ENCODE measurements around the gene KRIT1. TPM values are rescaled to one million over a fixed set of nuclear protein-coding genes. Genes with fewer than 3 reads are reported as not detected.

KRIT1 gene
- total and polyA plus RNA-seq, 2 donors (not counting 3 experiments of a cell fraction or from before 2014, with no cell fraction given), result 22.8 to 43.7 TPM

- Histone ChIP-seq H3K4me2 (ENCODE audit: insufficient read depth, low read length) (no peak overlapping the region), H3K4me3 (replicated peaks in 1 of 3; ENCODE audit: insufficient read depth in 1 of 3, low read depth in 1 of 3, low read length in 3 of 3) (no peak overlapping the region), H4K20me1 (replicated peaks; ENCODE audit: control insufficient read depth, extremely low read depth, insufficient read depth, low read length) (no peaks in the 10 kb centered on the region), H3K4me1 (ENCODE audit: control insufficient read depth, extremely low read depth, insufficient read depth, low read length) (no peaks in the 10 kb centered on the region), H3K9me1 (replicated peaks; ENCODE audit: control insufficient read depth, extremely low read depth, insufficient read depth, low read length) (no peaks in the 10 kb centered on the region), H3K27ac (ENCODE audit: insufficient read depth, low read depth, low read length) (no peak overlapping the region), H3K79me2 (ENCODE audit: control insufficient read depth, insufficient read depth, low read length) (no peaks in the 10 kb centered on the region), H3K36me3 (ENCODE audit: control insufficient read depth in 2 of 2, extremely low read depth in 1 of 2, insufficient read depth in 2 of 2, low read length in 2 of 2) (no peaks in the 10 kb centered on the region), H3K27me3 (ENCODE audit: control insufficient read depth in 2 of 2, insufficient read depth in 2 of 2, low read length in 2 of 2) (no peaks in the 10 kb centered on the region), H3K9me3 (replicated peaks; ENCODE audit: control insufficient read depth, insufficient read depth, low read length) (no peaks in the 10 kb centered on the region), H3K9ac (replicated peaks; ENCODE audit: extremely low read depth, insufficient read depth, low read length) (no peak overlapping the region), H2AFZ (ENCODE audit: low read depth, low read length) (no peak overlapping the region)
- FAIRE-seq, result no peak
- DNase-seq (ENCODE audit: low read depth, low spot score), result no peak
- POLR2A ChIA-PET, result no interaction called here
- dilution Hi-C loops (cut with MboI; ENCODE audit: extremely low pct_ligation_motif_present, low sequenced_read_pairs), result no loop called here
- no peak for TF ChIP-seq GATA2 (IDR thresholded peaks at IDR 0.05; ENCODE audit: insufficient read depth, insufficient read length, low read depth, low read length)
- no peak for TF ChIP-seq EZH2 (IDR thresholded peaks at IDR 0.05; ENCODE audit: borderline replicate concordance, low read depth, low read length, severe bottlenecking)
- TF ChIP-seq POLR2A (IDR thresholded peaks at IDR 0.05; ENCODE audit: low read depth, low read length), result no peak
- no peak for TF ChIP-seq CTCF (IDR thresholded peaks at IDR 0.05; ENCODE audit: extremely low read depth in 1 of 2, insufficient read depth in 1 of 2, low read depth in 1 of 2, low read length in 2 of 2)
- TF ChIP-seq POLR2AphosphoS5 (IDR thresholded peaks at IDR 0.05; ENCODE audit: insufficient read depth, low read depth, low read length), result no peak
- no peak for TF ChIP-seq JUN (IDR thresholded peaks at IDR 0.05; ENCODE audit: borderline replicate concordance, insufficient read depth, insufficient read length, low read depth)
- no peak for TF ChIP-seq MYC (IDR thresholded peaks at IDR 0.05; ENCODE audit: low read depth, low read length)
- TF ChIP-seq MAX (IDR thresholded peaks at IDR 0.05; ENCODE audit: insufficient read depth, insufficient read length), result no peak
- TF ChIP-seq FOS (IDR thresholded peaks at IDR 0.05; ENCODE audit: borderline replicate concordance, insufficient read depth, low read length), result no peak
- intact Hi-C loops (cut with micrococcal nuclease), result no loop called here
- no TSS peak for BruUV-seq (replicated peaks)
- CTCF ChIA-PET, result interaction anchor here (1.1 to 2.2 kb wide), 3 partner anchors 12 to 18 kb away, joined by 4 to 9 read pairs (median 9); partner anchors contain the start of gene LRRD1
These were observed 84.4 kb downstream of the KRIT1 start for GRCh38 chr7:92161271-92161670.
